ENCODE data around the gene CAD.
"Not testable (repeated sequence)": the region's sequence is repeated elsewhere in the genome, so short reads cannot be mapped to it uniquely, and the experiment has no call there.

Gene CAD

DNA sequence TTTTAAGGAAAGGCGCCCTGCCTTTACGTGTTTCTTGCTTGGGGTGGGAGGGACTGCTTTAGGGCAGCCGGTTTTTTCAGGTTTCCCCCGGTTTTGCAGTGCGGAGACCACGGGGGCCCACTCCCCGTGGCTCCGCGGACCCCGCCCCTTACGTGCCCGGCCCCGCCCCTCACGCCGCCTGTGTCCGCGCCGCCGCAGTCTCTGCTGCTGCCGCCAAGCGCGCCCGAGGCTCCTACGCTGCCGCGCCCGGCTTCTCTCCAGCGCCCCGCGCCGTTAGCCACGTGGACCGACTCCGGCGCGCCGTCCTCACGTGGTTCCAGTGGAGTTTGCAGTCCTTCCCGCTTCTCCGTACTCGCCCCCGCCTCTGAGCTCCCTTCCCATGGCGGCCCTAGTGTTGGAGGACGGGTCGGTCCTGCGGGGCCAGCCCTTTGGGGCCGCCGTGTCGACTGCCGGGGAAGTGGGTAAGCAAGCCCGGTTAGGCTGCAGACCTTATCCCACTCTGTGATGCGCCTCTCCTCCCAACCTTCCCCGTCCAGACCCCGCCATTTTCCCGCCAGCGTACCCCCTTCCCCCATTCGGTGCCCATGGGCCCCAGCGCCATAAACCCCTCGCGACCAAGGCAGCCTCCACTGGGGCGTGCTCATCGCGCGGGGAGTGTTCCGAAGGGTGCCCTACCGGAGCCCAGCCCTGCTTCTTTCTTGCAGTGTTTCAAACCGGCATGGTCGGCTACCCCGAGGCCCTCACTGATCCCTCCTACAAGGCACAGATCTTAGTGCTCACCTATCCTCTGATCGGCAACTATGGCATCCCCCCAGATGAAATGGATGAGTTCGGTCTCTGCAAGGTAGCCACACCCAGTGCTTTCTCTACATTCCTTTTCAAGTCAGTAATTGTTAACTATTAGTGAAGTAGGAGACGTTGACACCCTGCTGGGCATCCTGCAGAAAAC, at the start of gene CAD:
Gene CAD (plus strand): TSS at position 197 of the 949 bp plus-strand sequence. CDS start 183 bp downstream, at position 380.
- peak; percentile 86 to 91 for DNase-seq

DNA sequence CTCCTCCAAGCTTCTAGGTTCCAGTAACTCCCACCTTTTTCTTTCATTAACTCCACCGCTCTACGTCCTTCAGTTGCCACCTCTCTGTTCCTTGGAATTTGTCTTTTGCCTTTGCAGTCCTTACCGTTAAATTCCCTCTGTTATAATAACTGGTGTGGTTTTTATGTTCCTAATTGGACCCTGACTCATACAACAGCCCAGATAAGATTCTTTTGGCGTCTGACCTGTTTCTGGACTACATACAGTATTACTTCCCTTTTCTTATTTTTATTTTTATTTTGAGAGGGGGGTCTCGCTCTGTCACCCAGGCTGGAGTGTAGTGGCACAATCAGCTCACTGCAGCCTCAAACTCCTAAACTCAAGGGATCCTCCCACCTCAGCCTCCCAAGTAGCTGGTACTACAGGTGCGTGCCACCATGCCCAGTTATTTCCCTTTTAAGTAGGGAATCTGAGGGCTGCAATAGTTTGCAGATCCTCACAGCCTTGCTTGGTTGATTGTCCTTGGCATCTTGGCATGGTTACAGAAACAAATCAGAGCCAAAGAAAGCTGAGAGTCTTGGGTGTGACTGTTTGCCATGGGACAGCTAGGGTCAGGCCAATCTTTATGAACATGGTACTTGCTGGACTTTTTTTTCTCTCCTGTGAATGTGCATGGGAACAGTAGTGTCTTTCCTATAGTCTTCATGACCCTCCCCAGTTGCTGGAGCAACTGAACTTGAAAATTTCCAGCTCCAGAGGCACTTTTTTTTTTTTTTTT, 46.4 kb upstream of the CAD start:
- DNase-seq = no peak

DNA sequence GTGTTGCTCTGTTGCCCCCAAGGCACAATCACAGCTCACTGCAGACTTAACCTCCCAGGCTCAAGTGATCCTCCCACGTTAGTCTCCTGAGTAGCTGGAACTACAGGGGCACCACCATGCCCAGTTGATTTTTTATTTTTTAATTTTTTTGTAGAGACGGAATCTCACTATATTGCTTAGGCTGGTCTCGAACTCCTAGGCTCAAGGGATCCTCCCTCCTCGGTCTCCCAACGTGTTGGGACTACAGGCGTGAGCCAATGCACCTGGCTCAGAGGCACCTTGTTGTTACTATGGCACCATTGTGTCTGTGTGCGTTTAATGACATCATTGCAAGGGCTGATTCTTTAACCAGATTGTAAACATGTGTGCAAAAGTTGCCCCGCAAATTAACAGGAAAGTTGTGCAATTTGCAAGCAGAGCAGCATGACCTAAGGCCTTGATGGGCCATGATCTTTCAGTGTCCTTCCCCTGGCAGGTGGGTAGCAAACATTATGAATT, 45.8 kb upstream of the CAD start:
- DNase-seq = no peak

DNA sequence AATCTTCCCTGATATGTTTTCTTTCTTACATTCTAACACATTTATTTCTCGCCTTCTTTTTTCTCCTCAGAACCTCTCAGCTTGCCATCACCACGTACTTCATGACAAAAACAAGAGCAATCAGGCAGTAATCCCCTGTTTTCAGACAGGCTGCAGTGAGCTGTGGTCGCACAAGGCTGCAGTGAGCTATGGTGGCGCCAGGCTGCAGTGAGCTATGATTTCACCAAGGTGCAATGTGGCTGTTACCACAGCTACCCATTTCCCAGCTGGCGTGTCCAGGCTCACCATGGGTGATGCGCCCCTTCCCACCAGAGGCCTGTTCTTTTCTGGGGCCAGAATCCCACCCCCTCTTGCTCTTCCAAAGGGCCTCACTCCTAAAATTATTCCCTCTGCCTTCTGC, 42.5 kb upstream of the CAD start:
- no peak for DNase-seq

DNA sequence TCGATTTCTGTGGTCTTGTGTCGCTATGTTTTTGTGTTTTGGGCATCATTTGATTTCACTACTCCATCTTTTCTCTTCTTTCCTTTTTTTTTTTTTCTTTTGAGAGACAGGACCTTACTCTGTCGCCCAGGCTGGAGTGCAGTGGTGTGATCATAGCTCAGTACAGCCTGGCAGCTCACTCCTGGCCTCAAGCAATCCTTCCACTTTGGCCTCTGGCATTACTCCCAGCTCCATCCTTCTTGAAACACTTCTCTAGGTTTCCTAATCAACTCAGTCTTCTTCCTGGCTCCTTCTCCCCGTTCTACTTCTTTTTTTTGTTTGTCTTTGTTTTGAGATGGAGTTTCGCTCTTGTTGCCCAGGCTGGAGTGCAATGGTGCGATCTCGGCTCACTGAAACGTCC, 41.8 kb upstream of the CAD start:
- DNase-seq = no peak

DNA sequence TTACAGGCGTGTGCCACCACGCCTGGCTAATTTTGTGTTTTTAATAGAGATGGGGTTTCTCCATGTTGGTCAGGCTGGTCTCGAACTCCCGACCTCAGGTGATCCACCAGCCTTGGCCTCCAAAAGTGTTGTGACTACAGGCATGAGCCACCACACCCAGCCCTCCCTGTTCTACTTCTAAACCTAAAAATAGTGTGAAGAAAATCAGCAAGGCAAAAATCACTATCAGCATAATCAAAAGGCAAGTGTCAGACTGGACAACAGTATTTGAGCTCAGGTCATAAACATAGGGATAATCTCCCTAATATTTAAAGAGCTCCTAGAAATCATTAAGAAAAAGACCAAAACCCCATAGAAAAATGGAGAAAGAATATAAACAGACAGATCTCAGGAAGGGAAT, 41.4 kb upstream of the CAD start:
- not testable (repeated sequence) for DNase-seq

DNA sequence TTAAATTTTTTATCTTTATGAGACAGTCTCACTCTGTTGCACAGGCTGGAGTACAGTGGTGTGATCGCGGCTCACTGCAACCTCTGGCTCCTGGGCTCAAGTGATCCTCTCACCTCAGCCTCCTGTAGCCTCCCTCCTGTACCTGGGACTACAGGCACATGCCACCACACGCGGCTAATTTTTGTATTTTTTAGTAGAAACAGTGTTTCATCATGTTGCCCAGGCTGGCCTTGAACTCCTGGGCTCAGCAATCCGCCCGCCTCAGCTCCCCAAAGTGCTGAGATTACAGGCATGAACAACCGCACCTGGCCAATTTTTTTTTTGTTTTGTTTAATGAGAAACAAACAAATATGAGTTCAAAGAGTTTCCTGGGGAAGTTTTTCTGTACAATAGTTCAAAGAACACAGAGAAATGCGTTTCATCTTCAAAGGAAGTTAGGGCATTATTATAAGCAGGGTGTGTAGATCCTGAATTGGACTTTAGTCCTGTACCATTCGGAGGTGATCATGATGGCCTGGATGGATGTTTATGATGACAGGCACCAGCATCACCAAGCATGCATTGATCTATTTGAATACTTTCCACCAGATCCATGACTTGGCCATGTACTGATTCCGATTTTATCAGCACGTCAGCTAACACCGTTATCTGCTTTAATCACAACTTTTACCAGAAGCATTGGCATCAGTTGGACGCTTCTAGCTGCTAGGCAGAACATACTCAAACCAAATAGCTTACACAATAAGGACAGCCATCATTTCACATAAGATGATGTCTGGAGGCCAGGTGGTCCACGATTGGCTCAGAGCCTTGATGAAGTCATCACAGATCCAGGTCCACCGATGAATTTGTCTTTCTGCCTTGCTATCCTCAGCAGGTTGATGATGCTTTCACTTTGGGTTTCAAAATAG, 39.5 kb upstream of the CAD start:
- no peak for DNase-seq

DNA sequence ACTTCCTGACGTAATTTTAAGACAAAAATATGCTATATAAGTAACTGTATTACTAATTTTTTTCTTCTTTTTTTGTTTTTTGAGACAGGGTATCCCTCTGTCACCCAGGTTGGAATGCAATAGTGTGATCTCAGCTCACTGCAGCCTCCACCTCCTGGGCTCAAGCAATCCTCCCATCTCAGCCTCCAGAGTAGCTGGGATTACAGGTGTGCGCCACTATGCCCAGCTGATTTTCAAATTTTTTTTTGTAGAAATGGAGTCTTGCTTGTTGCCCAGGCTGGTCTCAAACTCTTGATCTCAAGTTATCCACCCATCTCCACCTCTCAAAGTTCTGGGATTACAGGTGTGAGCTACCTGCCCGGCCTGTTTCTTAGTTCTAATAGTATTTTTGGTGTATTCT, 38.7 kb upstream of the CAD start:
- no peak for DNase-seq

DNA sequence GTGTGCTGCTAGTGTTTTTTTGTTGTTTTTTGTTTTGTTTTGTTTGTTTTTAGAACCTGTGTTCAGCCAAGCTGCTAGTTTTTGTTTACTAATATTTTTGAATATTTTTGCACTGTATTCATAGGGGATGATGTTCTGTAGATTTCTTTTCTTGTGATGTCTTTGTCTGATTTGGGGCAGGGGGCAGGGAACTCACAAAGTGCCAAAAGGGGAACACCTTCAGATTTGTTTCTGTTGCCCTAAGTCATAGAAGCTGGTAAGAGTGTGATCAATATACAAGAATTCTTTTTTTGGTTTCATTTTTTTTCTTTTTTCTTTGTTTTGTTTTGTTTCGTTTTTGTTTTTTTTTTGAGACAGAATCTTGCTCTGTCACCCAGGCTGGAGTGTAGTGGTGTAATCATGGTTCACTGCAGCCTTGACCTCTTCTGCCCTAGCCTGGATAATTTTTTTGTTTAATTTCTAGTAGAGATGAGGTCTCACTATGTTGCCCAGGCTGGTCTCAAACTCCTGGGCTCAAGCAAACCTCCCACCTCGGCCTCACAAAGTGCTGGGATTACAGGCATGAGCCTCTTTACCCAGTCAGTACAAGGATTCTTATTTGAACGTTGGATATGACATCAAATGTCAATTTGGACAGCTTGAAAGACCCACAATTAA, 37.7 kb upstream of the CAD start:
- no peak for DNase-seq

DNA sequence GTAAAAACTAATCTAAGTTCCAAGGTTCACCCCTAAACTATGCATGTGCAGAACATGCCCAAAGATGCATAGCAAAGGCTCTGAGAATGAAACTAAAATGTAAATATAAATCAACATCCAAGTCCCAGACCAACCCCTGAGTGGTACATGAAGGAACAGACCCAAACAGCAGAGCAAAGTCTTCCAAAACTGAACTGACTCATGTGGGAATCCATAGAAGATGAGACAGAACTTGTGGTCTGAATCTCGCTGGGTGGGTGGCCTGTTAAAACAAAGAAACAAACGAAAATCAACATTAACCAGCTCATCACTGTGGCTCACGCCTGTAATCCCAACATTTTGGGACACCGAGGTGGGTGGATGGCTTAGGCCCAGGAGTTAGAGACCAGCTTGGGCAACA, 34.8 kb upstream of the CAD start:
- DNase-seq = no peak

DNA sequence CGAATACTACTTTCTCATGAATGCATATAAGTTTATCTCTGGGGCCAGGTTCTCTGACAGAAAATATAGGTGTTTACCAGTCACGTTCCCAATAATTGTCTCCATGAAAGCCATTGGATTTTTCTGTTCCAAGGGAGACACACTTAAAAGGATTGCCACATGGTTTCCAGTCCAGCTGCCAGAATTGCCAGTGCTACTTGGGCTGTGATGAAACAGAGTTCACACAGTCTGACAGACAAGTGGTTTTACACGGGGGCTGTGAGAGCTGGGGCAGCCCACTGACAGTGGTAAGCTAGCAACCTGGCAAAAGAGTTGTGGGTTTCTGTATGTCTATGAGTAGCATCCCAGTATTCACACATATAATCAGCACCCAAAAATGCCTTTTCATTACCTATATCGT, 33.1 kb upstream of the CAD start:
- no peak for DNase-seq

DNA sequence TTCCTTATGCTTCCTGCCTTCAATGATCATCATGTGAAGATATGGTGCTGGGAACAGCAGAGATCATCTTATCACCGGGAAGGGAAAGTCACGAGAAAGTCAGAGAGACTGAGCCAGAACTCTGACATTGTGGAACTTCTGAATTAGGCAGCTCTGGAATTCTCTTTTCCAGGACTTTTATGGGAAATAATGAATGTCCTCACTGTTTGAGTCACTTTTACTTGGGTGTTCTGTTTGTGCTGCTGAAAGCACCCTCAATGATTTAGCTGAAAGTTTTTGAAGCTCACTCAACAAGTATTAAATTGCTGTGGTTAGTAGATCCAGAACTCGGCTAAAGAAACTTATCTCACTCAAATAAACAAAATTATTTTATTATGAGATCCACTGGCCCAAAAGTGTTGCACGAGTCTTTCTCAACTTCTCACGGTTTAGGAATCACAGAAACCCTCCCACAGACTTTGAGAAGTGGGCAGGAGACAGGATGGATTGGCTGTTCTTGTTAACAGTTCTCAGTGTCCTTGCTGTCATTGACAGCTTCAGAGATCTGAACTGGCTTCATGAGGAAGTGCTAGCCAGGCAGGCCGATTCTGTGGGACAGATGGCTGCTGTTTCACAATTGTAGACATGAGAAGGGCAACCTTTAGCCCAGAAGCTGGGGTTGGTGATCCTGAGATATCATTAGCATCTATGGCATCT, 31.7 kb upstream of the CAD start:
- peak; percentile 60 to 62 for DNase-seq

DNA sequence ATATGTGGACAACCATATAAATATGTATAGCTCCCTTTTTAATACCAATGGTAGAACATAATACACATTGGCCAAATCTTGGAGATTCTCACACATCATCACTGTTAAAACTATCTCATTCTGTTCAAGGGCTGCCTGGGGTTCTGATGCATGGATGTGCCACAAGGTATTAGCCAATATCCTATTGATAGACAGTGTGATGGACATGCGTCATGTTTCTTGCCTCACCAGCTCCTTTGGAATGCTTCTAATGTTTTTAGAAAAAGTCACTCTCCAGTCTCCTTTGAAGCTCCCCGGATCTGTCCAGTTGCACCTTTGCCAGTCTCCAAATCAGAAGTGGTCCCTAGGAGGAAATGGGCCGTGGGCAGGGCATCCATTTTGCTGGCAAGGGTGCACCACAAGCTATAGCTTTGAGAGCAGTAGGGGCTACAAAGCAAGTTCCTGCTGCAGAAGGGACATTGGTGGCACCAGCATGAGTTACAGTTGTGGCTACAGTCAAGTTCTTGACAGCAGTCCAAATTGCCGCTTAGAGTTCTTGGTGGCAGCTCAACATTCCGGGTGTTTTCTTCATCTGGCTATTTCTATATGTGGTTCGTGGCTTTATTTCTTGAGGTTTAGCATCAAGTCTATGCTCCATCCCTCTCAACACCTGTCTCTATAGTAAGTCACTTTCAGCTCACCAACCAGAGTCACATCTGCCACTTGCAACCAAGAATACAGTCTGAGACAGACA, 30.4 kb upstream of the CAD start:
- DNase-seq = no peak

DNA sequence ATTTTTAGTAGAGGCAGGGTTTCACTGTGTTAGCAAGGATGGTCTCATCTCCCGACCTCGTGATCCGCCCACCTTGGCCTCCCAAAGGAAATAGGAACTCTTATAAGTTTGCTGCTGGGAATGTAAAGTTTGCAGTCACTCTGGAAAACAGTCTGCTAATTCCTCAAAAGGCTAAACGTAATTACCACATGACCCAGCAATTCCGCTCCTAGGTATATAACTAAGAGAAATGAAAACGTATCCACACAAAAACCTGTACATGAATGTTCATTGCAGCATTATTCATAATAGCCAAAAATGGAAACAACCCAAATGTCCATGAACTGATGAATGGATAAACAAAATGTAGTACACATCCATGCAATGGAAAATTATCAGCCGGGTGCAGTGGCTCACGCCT, 27.2 kb upstream of the CAD start:
- DNase-seq = no peak

DNA sequence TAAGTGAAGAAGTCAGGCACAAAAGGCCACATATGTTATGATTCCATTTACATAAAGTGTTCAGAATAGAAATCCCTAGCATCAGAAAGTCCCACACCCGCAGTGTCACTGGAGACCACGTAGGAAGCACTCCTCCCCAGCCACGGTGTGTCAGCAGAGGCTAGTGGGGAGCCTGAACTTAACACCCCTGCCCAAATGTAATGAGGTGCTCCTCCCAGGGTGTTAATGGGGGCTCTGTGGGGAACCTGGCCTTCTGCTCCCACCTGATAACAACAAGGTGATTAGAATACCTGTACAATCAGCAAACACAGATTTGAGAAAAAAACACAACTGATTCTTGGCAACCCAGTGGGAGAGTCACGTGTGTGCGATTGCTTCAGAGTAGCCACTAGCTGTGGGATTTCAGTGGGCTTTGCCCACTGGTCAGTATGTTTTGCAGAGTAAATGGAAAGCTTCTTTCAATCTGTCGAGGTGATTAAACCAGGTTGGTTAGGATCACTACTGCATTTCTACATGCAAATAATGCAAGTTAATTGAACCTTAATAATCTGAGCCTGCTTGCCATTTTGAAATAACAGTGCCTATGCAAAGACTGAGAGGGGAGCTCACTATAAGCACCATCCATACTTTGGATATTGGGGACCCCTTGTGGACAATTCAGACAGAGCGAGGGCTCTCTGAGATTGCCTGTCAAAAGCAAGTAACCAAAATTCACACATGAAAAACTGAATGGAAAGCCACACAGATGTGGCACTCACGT, 25.9 kb upstream of the CAD start:
- peak; percentile 76 to 80 for DNase-seq

DNA sequence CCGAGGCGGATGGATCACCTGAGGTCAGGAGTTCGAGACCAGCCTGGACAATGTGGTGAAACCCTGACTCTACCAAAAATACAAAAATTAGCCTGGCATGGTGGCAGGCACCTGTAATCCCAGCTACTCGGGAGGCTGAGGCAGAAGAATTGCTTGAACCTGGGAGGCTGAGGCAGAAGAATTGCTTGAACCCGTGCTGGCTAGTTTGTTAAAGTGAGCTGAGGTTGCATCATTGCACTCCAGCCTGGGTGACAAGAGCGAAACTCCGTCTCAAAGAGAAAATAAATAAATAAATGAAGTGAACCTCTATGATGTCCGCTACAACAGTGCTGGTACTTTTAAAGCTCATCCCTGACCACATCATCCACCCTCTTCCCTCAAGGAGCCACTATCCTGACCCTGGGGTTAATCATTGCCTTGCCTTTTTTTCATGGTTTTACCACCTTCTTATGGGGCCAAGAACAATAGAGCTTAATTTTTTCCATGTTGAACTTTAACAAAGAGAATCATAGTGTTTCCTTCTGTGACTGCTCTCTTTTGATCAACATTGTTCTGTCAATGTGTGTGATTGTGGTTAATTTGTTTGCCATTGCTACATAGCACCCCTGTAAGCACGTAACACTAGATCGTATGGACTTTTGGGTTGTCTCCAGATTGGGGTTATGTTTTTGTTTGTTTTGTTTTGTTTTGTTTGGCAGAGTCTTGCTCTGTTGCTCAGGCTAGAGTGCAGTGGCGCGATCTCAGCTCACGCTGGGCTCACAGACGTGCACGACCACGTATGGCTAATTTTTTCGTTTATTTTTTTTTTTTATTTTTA, 22.4 kb upstream of the CAD start:
- DNase-seq = no peak

DNA sequence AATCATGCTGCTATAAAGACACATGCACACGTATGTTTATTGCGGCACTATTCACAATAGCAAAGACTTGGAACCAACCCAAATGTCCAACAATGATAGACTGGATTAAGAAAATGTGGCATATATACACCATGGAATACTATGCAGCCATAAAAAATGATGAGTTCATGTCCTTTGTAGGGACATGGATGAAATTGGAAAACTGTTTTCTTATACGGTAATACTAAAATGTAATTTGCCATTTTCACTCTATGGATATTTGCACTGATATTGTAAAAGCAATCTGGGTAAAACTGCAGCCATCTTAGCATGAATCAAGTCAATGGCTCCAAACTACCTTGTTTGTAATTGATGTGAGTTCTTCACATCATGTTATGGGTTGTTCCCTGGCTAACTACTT, 21.4 kb upstream of the CAD start:
- DNase-seq = not testable (repeated sequence)

DNA sequence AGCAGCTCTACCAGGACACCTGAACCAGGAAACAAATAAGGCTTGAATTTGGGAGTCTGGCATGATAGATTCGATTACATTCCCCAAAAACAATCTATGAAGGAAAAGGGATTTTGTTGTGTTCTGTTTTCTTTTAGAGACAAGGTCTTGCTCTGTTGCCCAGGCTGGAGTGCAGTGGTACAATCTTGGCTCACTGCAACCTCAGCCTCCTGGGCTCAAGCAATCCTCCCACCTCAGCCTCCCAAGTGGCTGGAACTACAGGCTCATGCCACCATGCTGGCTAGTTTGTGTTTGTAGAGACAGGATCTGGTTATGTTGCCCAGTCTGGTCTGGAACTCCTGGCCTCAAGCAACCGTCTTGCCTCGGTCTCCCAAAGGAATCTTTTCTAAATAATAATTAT, 19.1 kb upstream of the CAD start:
- not testable (repeated sequence) for DNase-seq

DNA sequence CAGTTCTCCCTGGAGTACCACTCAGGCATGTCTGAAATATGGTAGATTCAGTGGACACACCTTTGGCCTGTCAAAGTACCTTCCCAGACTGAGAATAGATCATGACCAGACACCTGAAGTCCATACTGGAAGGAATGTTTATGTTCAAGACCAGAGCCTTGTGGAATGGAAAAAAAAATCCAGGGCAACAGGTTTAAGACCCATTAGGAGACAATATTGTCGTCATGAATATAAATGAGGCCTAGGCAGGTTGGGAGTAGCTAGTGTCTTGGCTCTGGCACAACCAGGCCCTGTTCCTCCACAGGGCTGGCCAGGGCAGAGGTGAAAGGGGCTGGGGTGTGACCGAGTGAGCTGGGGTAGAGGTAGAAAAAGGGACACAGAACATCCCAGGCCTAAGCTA, 18.5 kb upstream of the CAD start:
- no peak for DNase-seq
